ENCODE results near the gene MICU1. TPM values are rescaled to one million over a fixed set of nuclear protein-coding genes. Genes with fewer than 3 reads are reported as not detected.

MICU1 gene
- total RNA-seq, 1 experiment from 2014 or later, result 70.5 TPM

- peaks cover 66% of the 10 kb centered on the region for H3F3A ChIP-seq (ENCODE audit: insufficient read depth, low read depth)
- H2AFZ ChIP-seq, result no peak overlapping the region
- ChIA-PET CTCF (interaction anchor here (1.3 kb wide), 1 partner anchor 15 kb away, joined by 9 read pairs; no protein-coding TSS in a partner anchor), POLR2A (ENCODE audit: unreplicated experiment) (no interaction called here)
- no peaks in the 10 kb centered on the region for H4K20me1 ChIP-seq (ENCODE audit: insufficient read depth)
- H3K4me1 ChIP-seq (replicated peaks; ENCODE audit: insufficient read depth), result peaks cover 85% of the 10 kb centered on the region
- no peaks in the 10 kb centered on the region for H3K27me3 ChIP-seq (ENCODE audit: insufficient read depth, low read depth)
- no peaks in the 10 kb centered on the region for H3K36me3 ChIP-seq (ENCODE audit: low read depth)
- no peaks in the 10 kb centered on the region for H3K9me2 ChIP-seq (ENCODE audit: insufficient read depth)
- DNase-seq, result no peak
- peak overlapping the region; percentile 88 for H3K4me2 ChIP-seq
- no TSS peak for BruUV-seq (replicated peaks)
- H3K79me2 ChIP-seq (ENCODE audit: low read depth), result no peaks in the 10 kb centered on the region
- intact Hi-C loops (cut with micrococcal nuclease; ENCODE audit: unreplicated experiment), result no loop called here
- no peaks in the 10 kb centered on the region for H3K9me3 ChIP-seq (ENCODE audit: insufficient read depth, low read depth)
- H3K27ac ChIP-seq, result peak overlapping the region; percentile 99
- no peak for TF ChIP-seq EZH2 (IDR thresholded peaks at IDR 0.05; ENCODE audit: low read depth)
- no peak for TF ChIP-seq CTCF (conservative IDR thresholded peaks at IDR 0.05)
- no peak overlapping the region for H3K4me3 ChIP-seq
Measured at GRCh38 chr10:72323771-72324191, 302.1 kb downstream of the MICU1 start.

GRCh38 chr10:72323108-72323749 is 302.6 kb downstream of the MICU1 start:
- DNase-seq, result no peak
- Histone ChIP-seq H3K4me3 (no peak overlapping the region), H3K4me1 (replicated peaks; ENCODE audit: insufficient read depth) (peaks cover 85% of the 10 kb centered on the region), H3K9me3 (ENCODE audit: insufficient read depth, low read depth) (no peaks in the 10 kb centered on the region), H3F3A (ENCODE audit: insufficient read depth, low read depth) (peaks cover 66% of the 10 kb centered on the region), H3K27me3 (ENCODE audit: insufficient read depth, low read depth) (no peaks in the 10 kb centered on the region), H4K20me1 (ENCODE audit: insufficient read depth) (no peaks in the 10 kb centered on the region), H3K4me2 (peak overlapping the region; percentile 88), H3K79me2 (ENCODE audit: low read depth) (no peaks in the 10 kb centered on the region), H3K36me3 (ENCODE audit: low read depth) (no peaks in the 10 kb centered on the region), H3K27ac (peak overlapping the region; percentile 99), H3K9me2 (ENCODE audit: insufficient read depth) (no peaks in the 10 kb centered on the region), H2AFZ (no peak overlapping the region)
- CTCF ChIA-PET, result interaction anchor here (1.3 kb wide), 1 partner anchor 14 kb away, joined by 9 read pairs; no protein-coding TSS in a partner anchor
- intact Hi-C loops (cut with micrococcal nuclease; ENCODE audit: unreplicated experiment), result no loop called here
- BruUV-seq (replicated peaks), result no TSS peak
- TF ChIP-seq CTCF (conservative IDR thresholded peaks at IDR 0.05) (no peak), EZH2 (IDR thresholded peaks at IDR 0.05; ENCODE audit: low read depth) (no peak)
- POLR2A ChIA-PET (ENCODE audit: unreplicated experiment), result interaction anchor here (0.5 to 0.7 kb wide), 2 partner anchors 30 to 355 kb away, joined by 6 to 7 read pairs; no protein-coding TSS in a partner anchor

- no peaks in the 10 kb centered on the region for H3K36me3 ChIP-seq (ENCODE audit: low read depth)
- POLR2A ChIA-PET (ENCODE audit: unreplicated experiment), result interaction anchor here (0.5 to 1.2 kb wide), 7 partner anchors 9 to 354 kb away, joined by 3 to 34 read pairs (median 6); no protein-coding TSS in a partner anchor
- H3K79me2 ChIP-seq (ENCODE audit: low read depth), result no peaks in the 10 kb centered on the region
- peak overlapping the region; percentile 99 for H3K27ac ChIP-seq
- TF ChIP-seq CTCF (conservative IDR thresholded peaks at IDR 0.05), result no peak
- no peak for TF ChIP-seq EZH2 (IDR thresholded peaks at IDR 0.05; ENCODE audit: low read depth)
- no peaks in the 10 kb centered on the region for H4K20me1 ChIP-seq (ENCODE audit: insufficient read depth)
- H2AFZ ChIP-seq, result no peak overlapping the region
- intact Hi-C loops (cut with micrococcal nuclease; ENCODE audit: unreplicated experiment), result no loop called here
- DNase-seq, result peak; percentile 44 to 66
- BruUV-seq (replicated peaks), result no TSS peak
- CTCF ChIA-PET, result interaction anchor here (0.6 to 1.3 kb wide), 2 partner anchors 13 to 46 kb away, joined by 8 to 9 read pairs; no protein-coding TSS in a partner anchor
- no peaks in the 10 kb centered on the region for H3K9me2 ChIP-seq (ENCODE audit: insufficient read depth)
- peaks cover 66% of the 10 kb centered on the region for H3F3A ChIP-seq (ENCODE audit: insufficient read depth, low read depth)
- peak overlapping the region; percentile 88 for H3K4me2 ChIP-seq
- no peak overlapping the region for H3K4me3 ChIP-seq
- H3K4me1 ChIP-seq (replicated peaks; ENCODE audit: insufficient read depth), result peaks cover 85% of the 10 kb centered on the region
- no peaks in the 10 kb centered on the region for H3K9me3 ChIP-seq (ENCODE audit: insufficient read depth, low read depth)
- H3K27me3 ChIP-seq (ENCODE audit: insufficient read depth, low read depth), result no peaks in the 10 kb centered on the region
Measured at GRCh38 chr10:72322280-72323058, 303.4 kb downstream of the MICU1 start.

Data from PC-9 (cell line).